ENCODE data around the gene OR2T11. TPM values are rescaled to one million over a fixed set of nuclear protein-coding genes. Genes with fewer than 3 reads are reported as not detected.
A peak's percentile ranks its signal among the peaks of the same experiment; 100 is the strongest.
"Not testable (repeated sequence)": the region's sequence is repeated elsewhere in the genome, so short reads cannot be mapped to it uniquely, and the experiment has no call there.

The OR2T11 gene
- total RNA-seq (not detected in 2 replicates), polyA plus RNA-seq (not detected in 2 replicates), polyA minus RNA-seq (ENCODE audit: low replicate concordance) (not detected in 2 replicates)
- polyA plus RNA-seq (2012): not detected in 2 replicates

GRCh38 chr1:248634991-248635390, at the start of gene OR2T11:
OR2T11 (minus strand) TSS chr1:248635091; CDS start chr1:248627128, 7,963 bp downstream.
- H3K36me3 ChIP-seq (ENCODE audit: control insufficient read depth, insufficient read depth, low read length); H2AFZ ChIP-seq (ENCODE audit: low read length); H3K27me3 ChIP-seq (ENCODE audit: control insufficient read depth, insufficient read depth, low read length); H4K20me1 ChIP-seq (ENCODE audit: control insufficient read depth, extremely low read depth, insufficient read depth, low read length); H3K9me3 ChIP-seq (ENCODE audit: control insufficient read depth, insufficient read depth, low read depth, low read length); H3K4me1 ChIP-seq (ENCODE audit: control insufficient read depth, extremely low read depth, insufficient read depth, low read length); DNase-seq (ENCODE audit: low read depth in 2 of 2); H3K79me2 ChIP-seq (ENCODE audit: control insufficient read depth, insufficient read depth, low read length); H3K4me3 ChIP-seq (replicated peaks in 1 of 4; ENCODE audit: control extremely low read depth in 1 of 4, insufficient read depth in 1 of 4, low read depth in 3 of 4, low read length in 4 of 4); H3K4me2 ChIP-seq (ENCODE audit: extremely low read depth, insufficient read depth, low read length); H3K27ac ChIP-seq (ENCODE audit: insufficient read depth, low read length); H3K9ac ChIP-seq (ENCODE audit: insufficient read depth, low read length): not testable (repeated sequence)

DNA sequence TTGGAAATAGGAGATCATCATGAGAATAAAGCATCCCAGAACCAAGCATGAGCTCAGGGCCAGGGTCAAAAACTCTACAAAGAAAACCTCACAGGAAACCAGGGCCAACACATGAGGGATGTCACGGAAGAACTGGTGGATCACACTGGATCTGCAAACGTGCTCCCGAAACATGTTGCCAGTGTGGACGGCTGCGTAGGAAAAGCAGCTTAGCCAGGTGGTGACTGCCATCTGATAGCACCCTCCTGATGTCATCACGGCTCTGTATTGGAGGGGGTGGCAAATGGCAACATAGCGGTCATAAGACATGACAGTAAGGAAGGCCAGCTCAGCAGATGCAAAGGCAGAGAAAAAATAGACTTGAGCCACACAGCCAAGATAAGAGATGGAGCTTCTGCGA, 46.8 kb upstream of the OR2T11 start:
- no peak for DNase-seq (ENCODE audit: low read depth in 2 of 2)
- no peak overlapping the region for H3K4me2 ChIP-seq (ENCODE audit: extremely low read depth, insufficient read depth, low read length)
- no peak overlapping the region for H2AFZ ChIP-seq (ENCODE audit: low read length)
- no peaks in the 10 kb centered on the region for H3K27me3 ChIP-seq (ENCODE audit: control insufficient read depth, insufficient read depth, low read length)
- TF ChIP-seq CTCF (conservative IDR thresholded peaks at IDR 0.05 in 1 of 2, IDR thresholded peaks at IDR 0.05 in 1 of 2; ENCODE audit: low read depth in 1 of 2, low read length in 2 of 2) (no peak), EZH2 (IDR thresholded peaks at IDR 0.05; ENCODE audit: low read length, missing control alignments) (no peak)
- no peaks in the 10 kb centered on the region for H3K9me3 ChIP-seq (ENCODE audit: control insufficient read depth, insufficient read depth, low read depth, low read length)
- no peaks in the 10 kb centered on the region for H3K36me3 ChIP-seq (ENCODE audit: control insufficient read depth, insufficient read depth, low read length)
- no peak overlapping the region for H3K4me3 ChIP-seq (replicated peaks in 1 of 4; ENCODE audit: control extremely low read depth in 1 of 4, insufficient read depth in 1 of 4, low read depth in 3 of 4, low read length in 4 of 4)
- H4K20me1 ChIP-seq (ENCODE audit: control insufficient read depth, extremely low read depth, insufficient read depth, low read length): no peaks in the 10 kb centered on the region
- H3K79me2 ChIP-seq (ENCODE audit: control insufficient read depth, insufficient read depth, low read length): no peaks in the 10 kb centered on the region
- no peak overlapping the region for H3K9ac ChIP-seq (ENCODE audit: insufficient read depth, low read length)
- no peak overlapping the region for H3K27ac ChIP-seq (ENCODE audit: insufficient read depth, low read length)
- H3K4me1 ChIP-seq (ENCODE audit: control insufficient read depth, extremely low read depth, insufficient read depth, low read length): no peaks in the 10 kb centered on the region

DNA sequence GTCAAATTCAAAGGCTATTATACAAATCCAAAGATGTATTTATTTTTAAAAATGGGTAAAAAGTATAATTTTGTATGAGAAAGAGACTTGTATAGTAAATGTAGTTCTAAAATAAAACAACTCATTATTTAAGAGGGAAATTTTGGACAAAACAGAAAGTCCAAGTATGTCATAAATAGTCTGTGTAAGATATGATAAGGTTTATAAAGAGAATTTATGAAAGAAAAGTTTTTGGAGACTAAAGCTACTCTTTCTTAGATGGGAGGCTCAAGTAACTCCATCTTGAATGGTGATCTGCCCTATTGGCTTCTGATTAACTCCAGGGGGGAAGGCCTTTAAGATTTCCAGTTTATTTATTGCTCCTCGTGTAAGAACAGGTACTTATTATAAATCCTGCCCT, 35.1 kb upstream of the OR2T11 start:
- Histone ChIP-seq H3K4me3 (replicated peaks in 1 of 4; ENCODE audit: control extremely low read depth in 1 of 4, insufficient read depth in 1 of 4, low read depth in 3 of 4, low read length in 4 of 4) (no peak overlapping the region), H2AFZ (ENCODE audit: low read length) (no peak overlapping the region), H3K4me1 (ENCODE audit: control insufficient read depth, extremely low read depth, insufficient read depth, low read length) (no peaks in the 10 kb centered on the region), H3K27ac (ENCODE audit: insufficient read depth, low read length) (no peak overlapping the region), H3K79me2 (ENCODE audit: control insufficient read depth, insufficient read depth, low read length) (no peaks in the 10 kb centered on the region), H3K27me3 (ENCODE audit: control insufficient read depth, insufficient read depth, low read length) (no peaks in the 10 kb centered on the region), H3K9me3 (ENCODE audit: control insufficient read depth, insufficient read depth, low read depth, low read length) (no peaks in the 10 kb centered on the region), H3K4me2 (ENCODE audit: extremely low read depth, insufficient read depth, low read length) (no peak overlapping the region), H3K36me3 (ENCODE audit: control insufficient read depth, insufficient read depth, low read length) (no peaks in the 10 kb centered on the region), H3K9ac (ENCODE audit: insufficient read depth, low read length) (no peak overlapping the region), H4K20me1 (ENCODE audit: control insufficient read depth, extremely low read depth, insufficient read depth, low read length) (no peaks in the 10 kb centered on the region)
- DNase-seq (ENCODE audit: low read depth in 2 of 2): peak in 1 of 2 donors; percentile 0
- TF ChIP-seq CTCF (conservative IDR thresholded peaks at IDR 0.05 in 1 of 2, IDR thresholded peaks at IDR 0.05 in 1 of 2; ENCODE audit: low read depth in 1 of 2, low read length in 2 of 2) (no peak), EZH2 (IDR thresholded peaks at IDR 0.05; ENCODE audit: low read length, missing control alignments) (no peak)

GRCh38 chr1:248663453-248664328, 28.8 kb upstream of the OR2T11 start:
- H3K9me3 ChIP-seq (ENCODE audit: control insufficient read depth, insufficient read depth, low read depth, low read length); DNase-seq (ENCODE audit: low read depth in 2 of 2); H2AFZ ChIP-seq (ENCODE audit: low read length); H3K9ac ChIP-seq (ENCODE audit: insufficient read depth, low read length); H3K27ac ChIP-seq (ENCODE audit: insufficient read depth, low read length); H3K4me1 ChIP-seq (ENCODE audit: control insufficient read depth, extremely low read depth, insufficient read depth, low read length); H3K4me2 ChIP-seq (ENCODE audit: extremely low read depth, insufficient read depth, low read length); H3K36me3 ChIP-seq (ENCODE audit: control insufficient read depth, insufficient read depth, low read length); H3K79me2 ChIP-seq (ENCODE audit: control insufficient read depth, insufficient read depth, low read length); H4K20me1 ChIP-seq (ENCODE audit: control insufficient read depth, extremely low read depth, insufficient read depth, low read length); H3K27me3 ChIP-seq (ENCODE audit: control insufficient read depth, insufficient read depth, low read length); H3K4me3 ChIP-seq (replicated peaks in 1 of 4; ENCODE audit: control extremely low read depth in 1 of 4, insufficient read depth in 1 of 4, low read depth in 3 of 4, low read length in 4 of 4): not testable (repeated sequence)

DNA sequence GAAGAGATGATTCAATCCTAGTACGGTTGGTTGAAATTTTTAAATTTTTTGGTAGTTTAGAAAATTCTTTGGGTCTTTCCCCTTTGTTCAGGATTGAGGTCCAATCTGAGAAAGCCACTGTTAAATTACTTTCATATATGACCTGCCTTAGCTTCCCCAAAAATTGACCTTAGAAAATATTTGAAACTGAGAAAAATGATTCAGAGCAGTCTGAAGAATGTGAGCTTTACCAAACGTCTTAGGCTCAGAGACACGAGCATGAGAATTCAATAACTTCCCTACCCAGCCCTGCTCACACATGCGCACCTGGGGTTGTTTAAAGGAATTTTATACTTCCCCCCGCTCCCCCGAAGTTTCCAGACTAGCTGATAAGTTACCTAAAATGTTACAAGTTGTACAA, 21.9 kb upstream of the OR2T11 start:
- not testable (repeated sequence) for H3K4me2 ChIP-seq (ENCODE audit: extremely low read depth, insufficient read depth, low read length); H3K4me1 ChIP-seq (ENCODE audit: control insufficient read depth, extremely low read depth, insufficient read depth, low read length); H2AFZ ChIP-seq (ENCODE audit: low read length); H3K79me2 ChIP-seq (ENCODE audit: control insufficient read depth, insufficient read depth, low read length); H3K4me3 ChIP-seq (replicated peaks in 1 of 4; ENCODE audit: control extremely low read depth in 1 of 4, insufficient read depth in 1 of 4, low read depth in 3 of 4, low read length in 4 of 4); H3K27ac ChIP-seq (ENCODE audit: insufficient read depth, low read length); H3K9ac ChIP-seq (ENCODE audit: insufficient read depth, low read length); H4K20me1 ChIP-seq (ENCODE audit: control insufficient read depth, extremely low read depth, insufficient read depth, low read length); H3K36me3 ChIP-seq (ENCODE audit: control insufficient read depth, insufficient read depth, low read length); H3K27me3 ChIP-seq (ENCODE audit: control insufficient read depth, insufficient read depth, low read length); DNase-seq (ENCODE audit: low read depth in 2 of 2); H3K9me3 ChIP-seq (ENCODE audit: control insufficient read depth, insufficient read depth, low read depth, low read length)

All from fibroblast of lung (primary cell).